ENCODE measurements around the gene CTU1.

Gene CTU1

GRCh38 chr19:51076631-51077213 is 31.5 kb downstream of the CTU1 start:
- Histone ChIP-seq H3K9me3 (ENCODE audit: control insufficient read depth in 5 of 5, low read length in 5 of 5) (peaks cover 0 to 13% (median 7%) of the 10 kb centered on the region in 5 donors), H3K4me1 (ENCODE audit: control insufficient read depth in 5 of 5, insufficient read depth in 5 of 5, low read length in 5 of 5) (peaks cover 0 to 4% (median 0%) of the 10 kb centered on the region in 5 donors), H3K36me3 (ENCODE audit: control insufficient read depth in 5 of 5, insufficient read depth in 5 of 5, low read length in 5 of 5) (no peaks in the 10 kb centered on the region), H3K27me3 (ENCODE audit: control insufficient read depth in 5 of 5, insufficient read depth in 4 of 5, low read length in 5 of 5) (peaks cover 0 to 7% (median 5%) of the 10 kb centered on the region in 5 donors), H3K9ac (ENCODE audit: low read length in 5 of 5) (no peak overlapping the region), H3K4me3 (ENCODE audit: low read depth in 1 of 5, low read length in 5 of 5) (no peak overlapping the region), H3K27ac (ENCODE audit: low read depth, low read length) (no peak overlapping the region)

- Histone ChIP-seq H3K4me3 (ENCODE audit: low read depth in 1 of 5, low read length in 5 of 5) (no peak overlapping the region), H3K27me3 (ENCODE audit: control insufficient read depth in 5 of 5, insufficient read depth in 4 of 5, low read length in 5 of 5) (peaks cover 0 to 5% (median 3%) of the 10 kb centered on the region in 5 donors), H3K9me3 (ENCODE audit: control insufficient read depth in 5 of 5, low read length in 5 of 5) (peaks cover 0 to 13% (median 7%) of the 10 kb centered on the region in 5 donors), H3K27ac (ENCODE audit: low read depth, low read length) (no peak overlapping the region), H3K9ac (ENCODE audit: low read length in 5 of 5) (no peak overlapping the region), H3K4me1 (ENCODE audit: control insufficient read depth in 5 of 5, insufficient read depth in 5 of 5, low read length in 5 of 5) (peaks cover 0 to 4% (median 0%) of the 10 kb centered on the region in 5 donors), H3K36me3 (ENCODE audit: control insufficient read depth in 5 of 5, insufficient read depth in 5 of 5, low read length in 5 of 5) (no peaks in the 10 kb centered on the region)
Measured at GRCh38 chr19:51075998-51076397, 32.2 kb downstream of the CTU1 start.

- no peak overlapping the region for H3K4me3 ChIP-seq (ENCODE audit: low read depth in 1 of 5, low read length in 5 of 5)
- no peaks in the 10 kb centered on the region for H3K4me1 ChIP-seq (ENCODE audit: control insufficient read depth in 5 of 5, insufficient read depth in 5 of 5, low read length in 5 of 5)
- no peaks in the 10 kb centered on the region for H3K36me3 ChIP-seq (ENCODE audit: control insufficient read depth in 5 of 5, insufficient read depth in 5 of 5, low read length in 5 of 5)
- peaks cover 0 to 13% (median 7%) of the 10 kb centered on the region in 5 donors for H3K9me3 ChIP-seq (ENCODE audit: control insufficient read depth in 5 of 5, low read length in 5 of 5)
- no peak overlapping the region for H3K9ac ChIP-seq (ENCODE audit: low read length in 5 of 5)
- H3K27ac ChIP-seq (ENCODE audit: low read depth, low read length), result no peak overlapping the region
- H3K27me3 ChIP-seq (ENCODE audit: control insufficient read depth in 5 of 5, insufficient read depth in 4 of 5, low read length in 5 of 5), result peaks cover 0 to 9% (median 6%) of the 10 kb centered on the region in 5 donors
Measured at GRCh38 chr19:51071095-51071405, 37.2 kb downstream of the CTU1 start.

GRCh38 chr19:51070334-51071094 is 37.7 kb downstream of the CTU1 start:
- H3K9me3 ChIP-seq (ENCODE audit: control insufficient read depth in 5 of 5, low read length in 5 of 5), result peaks cover 0 to 13% (median 7%) of the 10 kb centered on the region in 5 donors
- no peak overlapping the region for H3K4me3 ChIP-seq (ENCODE audit: low read depth in 1 of 5, low read length in 5 of 5)
- peaks cover 4 to 14% (median 11%) of the 10 kb centered on the region in 5 donors for H3K27me3 ChIP-seq (ENCODE audit: control insufficient read depth in 5 of 5, insufficient read depth in 4 of 5, low read length in 5 of 5)
- no peaks in the 10 kb centered on the region for H3K36me3 ChIP-seq (ENCODE audit: control insufficient read depth in 5 of 5, insufficient read depth in 5 of 5, low read length in 5 of 5)
- H3K4me1 ChIP-seq (ENCODE audit: control insufficient read depth in 5 of 5, insufficient read depth in 5 of 5, low read length in 5 of 5), result no peaks in the 10 kb centered on the region
- H3K27ac ChIP-seq (ENCODE audit: low read depth, low read length), result no peak overlapping the region
- H3K9ac ChIP-seq (ENCODE audit: low read length in 5 of 5), result no peak overlapping the region

GRCh38 chr19:51066393-51067186 is 41.6 kb downstream of the CTU1 start:
- H3K9ac ChIP-seq (ENCODE audit: low read length in 5 of 5), result no peak overlapping the region
- H3K27me3 ChIP-seq (ENCODE audit: control insufficient read depth in 5 of 5, insufficient read depth in 4 of 5, low read length in 5 of 5), result peaks cover 4 to 27% (median 26%) of the 10 kb centered on the region in 5 donors
- no peaks in the 10 kb centered on the region for H3K9me3 ChIP-seq (ENCODE audit: control insufficient read depth in 5 of 5, low read length in 5 of 5)
- H3K27ac ChIP-seq (ENCODE audit: low read depth, low read length), result no peak overlapping the region
- H3K4me3 ChIP-seq (ENCODE audit: low read depth in 1 of 5, low read length in 5 of 5), result no peak overlapping the region
- H3K4me1 ChIP-seq (ENCODE audit: control insufficient read depth in 5 of 5, insufficient read depth in 5 of 5, low read length in 5 of 5), result peaks cover 0 to 6% (median 0%) of the 10 kb centered on the region in 5 donors
- no peaks in the 10 kb centered on the region for H3K36me3 ChIP-seq (ENCODE audit: control insufficient read depth in 5 of 5, insufficient read depth in 5 of 5, low read length in 5 of 5)

GRCh38 chr19:51065221-51065960 is 42.8 kb downstream of the CTU1 start:
- Histone ChIP-seq H3K4me3 (ENCODE audit: low read depth in 1 of 5, low read length in 5 of 5) (peak overlapping the region in 2 of 5 donors; percentile 22 to 37), H3K4me1 (ENCODE audit: control insufficient read depth in 5 of 5, insufficient read depth in 5 of 5, low read length in 5 of 5) (peaks cover 0 to 6% (median 0%) of the 10 kb centered on the region in 5 donors), H3K9ac (ENCODE audit: low read length in 5 of 5) (no peak overlapping the region), H3K36me3 (ENCODE audit: control insufficient read depth in 5 of 5, insufficient read depth in 5 of 5, low read length in 5 of 5) (no peaks in the 10 kb centered on the region), H3K27ac (ENCODE audit: low read depth, low read length) (no peak overlapping the region), H3K9me3 (ENCODE audit: control insufficient read depth in 5 of 5, low read length in 5 of 5) (no peaks in the 10 kb centered on the region), H3K27me3 (ENCODE audit: control insufficient read depth in 5 of 5, insufficient read depth in 4 of 5, low read length in 5 of 5) (peaks cover 4 to 32% (median 25%) of the 10 kb centered on the region in 5 donors)

- Histone ChIP-seq H3K27ac (ENCODE audit: low read depth, low read length) (no peak within 1 kb of the TSS), H3K9ac (ENCODE audit: low read length in 5 of 5) (no peak within 1 kb of the TSS), H3K36me3 (ENCODE audit: control insufficient read depth in 5 of 5, insufficient read depth in 5 of 5, low read length in 5 of 5) (no peaks in the 10 kb centered on the region), H3K4me3 (ENCODE audit: low read depth in 1 of 5, low read length in 5 of 5) (peak within 1 kb of the TSS in 2 of 5 donors; percentile 22 to 37), H3K4me1 (ENCODE audit: control insufficient read depth in 5 of 5, insufficient read depth in 5 of 5, low read length in 5 of 5) (peaks cover 0 to 6% (median 0%) of the 10 kb centered on the region in 5 donors), H3K9me3 (ENCODE audit: control insufficient read depth in 5 of 5, low read length in 5 of 5) (no peaks in the 10 kb centered on the region), H3K27me3 (ENCODE audit: control insufficient read depth in 5 of 5, insufficient read depth in 4 of 5, low read length in 5 of 5) (peaks cover 4 to 38% (median 27%) of the 10 kb centered on the region in 5 donors)
Measured at GRCh38 chr19:51064534-51065220, 43.5 kb downstream of the CTU1 start, which contains the start of gene KLK13. TSS of gene KLK13 (minus strand) at chr19:51065092. CDS start at chr19:51065067, 25 bp downstream.

- Histone ChIP-seq H3K36me3 (ENCODE audit: control insufficient read depth in 5 of 5, insufficient read depth in 5 of 5, low read length in 5 of 5) (no peaks in the 10 kb centered on the region), H3K9me3 (ENCODE audit: control insufficient read depth in 5 of 5, low read length in 5 of 5) (no peaks in the 10 kb centered on the region), H3K27ac (ENCODE audit: low read depth, low read length) (no peak overlapping the region), H3K4me3 (ENCODE audit: low read depth in 1 of 5, low read length in 5 of 5) (no peak overlapping the region), H3K4me1 (ENCODE audit: control insufficient read depth in 5 of 5, insufficient read depth in 5 of 5, low read length in 5 of 5) (peaks cover 0 to 6% (median 0%) of the 10 kb centered on the region in 5 donors), H3K9ac (ENCODE audit: low read length in 5 of 5) (no peak overlapping the region), H3K27me3 (ENCODE audit: control insufficient read depth in 5 of 5, insufficient read depth in 4 of 5, low read length in 5 of 5) (peaks cover 4 to 38% (median 27%) of the 10 kb centered on the region in 5 donors)
Measured at GRCh38 chr19:51063664-51064063, 44.5 kb downstream of the CTU1 start.

GRCh38 chr19:51060973-51061372 is 47.2 kb downstream of the CTU1 start:
- Histone ChIP-seq H3K36me3 (ENCODE audit: control insufficient read depth in 5 of 5, insufficient read depth in 5 of 5, low read length in 5 of 5) (no peaks in the 10 kb centered on the region), H3K27ac (ENCODE audit: low read depth, low read length) (no peak overlapping the region), H3K9me3 (ENCODE audit: control insufficient read depth in 5 of 5, low read length in 5 of 5) (no peaks in the 10 kb centered on the region), H3K4me1 (ENCODE audit: control insufficient read depth in 5 of 5, insufficient read depth in 5 of 5, low read length in 5 of 5) (peaks cover 0 to 6% (median 0%) of the 10 kb centered on the region in 5 donors), H3K9ac (ENCODE audit: low read length in 5 of 5) (no peak overlapping the region), H3K4me3 (ENCODE audit: low read depth in 1 of 5, low read length in 5 of 5) (no peak overlapping the region), H3K27me3 (ENCODE audit: control insufficient read depth in 5 of 5, insufficient read depth in 4 of 5, low read length in 5 of 5) (peaks cover 4 to 31% (median 19%) of the 10 kb centered on the region in 5 donors)
